ENCODE data around the gene ATP2C2. TPM values are rescaled to one million over a fixed set of nuclear protein-coding genes. Genes with fewer than 3 reads are reported as not detected.

The ATP2C2 gene
- total RNA-seq, 1 donor, result not detected

DNA sequence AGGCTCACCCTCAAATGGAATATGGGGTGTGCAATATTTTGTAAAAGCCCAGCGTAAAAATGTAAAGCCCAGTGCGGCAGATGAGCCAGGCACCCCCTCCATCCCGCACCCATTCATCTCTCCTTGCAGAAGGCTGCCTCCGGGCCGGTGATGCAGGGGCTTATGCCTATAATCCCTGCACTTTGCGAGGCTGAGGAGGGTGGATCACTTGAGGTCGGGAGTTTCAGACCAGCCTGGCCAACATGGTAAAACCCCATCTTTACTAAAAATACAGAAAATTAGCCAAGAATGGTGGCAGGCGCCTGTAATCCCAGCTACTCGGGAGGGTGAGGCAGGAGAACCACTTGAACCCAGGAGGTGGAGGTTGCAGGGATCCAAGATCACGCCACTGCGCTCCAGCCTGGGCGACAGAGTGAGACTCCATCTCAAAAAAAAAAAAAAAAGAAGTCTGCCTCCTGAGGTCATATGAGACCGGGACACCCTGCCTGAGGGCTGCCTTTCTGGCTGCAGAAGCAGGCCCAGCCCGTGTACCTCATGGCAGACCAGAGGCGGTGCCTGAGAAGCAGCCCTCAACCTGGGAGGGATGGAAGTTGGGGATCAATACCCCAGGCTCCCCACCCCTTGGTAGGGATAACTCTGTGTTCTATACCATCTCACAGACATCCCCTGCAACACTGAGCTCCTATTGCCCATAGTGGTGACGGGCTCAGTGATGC is 17.5 kb upstream of the ATP2C2 start:
- TF ChIP-seq, protein P1, sequence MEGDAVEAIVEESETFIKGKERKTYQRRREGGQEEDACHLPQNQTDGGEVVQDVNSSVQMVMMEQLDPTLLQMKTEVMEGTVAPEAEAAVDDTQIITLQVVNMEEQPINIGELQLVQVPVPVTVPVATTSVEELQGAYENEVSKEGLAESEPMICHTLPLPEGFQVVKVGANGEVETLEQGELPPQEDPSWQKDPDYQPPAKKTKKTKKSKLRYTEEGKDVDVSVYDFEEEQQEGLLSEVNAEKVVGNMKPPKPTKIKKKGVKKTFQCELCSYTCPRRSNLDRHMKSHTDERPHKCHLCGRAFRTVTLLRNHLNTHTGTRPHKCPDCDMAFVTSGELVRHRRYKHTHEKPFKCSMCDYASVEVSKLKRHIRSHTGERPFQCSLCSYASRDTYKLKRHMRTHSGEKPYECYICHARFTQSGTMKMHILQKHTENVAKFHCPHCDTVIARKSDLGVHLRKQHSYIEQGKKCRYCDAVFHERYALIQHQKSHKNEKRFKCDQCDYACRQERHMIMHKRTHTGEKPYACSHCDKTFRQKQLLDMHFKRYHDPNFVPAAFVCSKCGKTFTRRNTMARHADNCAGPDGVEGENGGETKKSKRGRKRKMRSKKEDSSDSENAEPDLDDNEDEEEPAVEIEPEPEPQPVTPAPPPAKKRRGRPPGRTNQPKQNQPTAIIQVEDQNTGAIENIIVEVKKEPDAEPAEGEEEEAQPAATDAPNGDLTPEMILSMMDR (IDR thresholded peaks at IDR 0.05; ENCODE audit: extremely low read depth, low read depth, low read length), result no peak
- Histone ChIP-seq H3K27me3 (ENCODE audit: insufficient read depth, low read length) (peaks cover 9% of the 10 kb centered on the region), H2AFZ (ENCODE audit: low read length) (no peak overlapping the region), H3K4me2 (ENCODE audit: insufficient read depth, low read length) (no peak overlapping the region), H4K20me1 (ENCODE audit: insufficient read depth, low read length) (no peaks in the 10 kb centered on the region), H3K9me3 (ENCODE audit: low read depth, low read length) (no peaks in the 10 kb centered on the region), H3K4me1 (ENCODE audit: insufficient read depth, low read length) (no peaks in the 10 kb centered on the region), H3K4me3 (ENCODE audit: insufficient read depth, low read length) (no peak overlapping the region), H3K79me2 (ENCODE audit: insufficient read depth, low read length) (no peaks in the 10 kb centered on the region), H3K36me3 (ENCODE audit: insufficient read depth, low read length) (no peaks in the 10 kb centered on the region), H3K27ac (ENCODE audit: low read depth, low read length) (no peak overlapping the region)
- DNase-seq (ENCODE audit: insufficient read length, low spot score, missing footprints), result no peak

- TF ChIP-seq, protein P1 (IDR thresholded peaks at IDR 0.05; ENCODE audit: extremely low read depth, low read depth, low read length), result no peak
- no peaks in the 10 kb centered on the region for H3K79me2 ChIP-seq (ENCODE audit: insufficient read depth, low read length)
- peaks cover 3% of the 10 kb centered on the region for H3K4me1 ChIP-seq (ENCODE audit: insufficient read depth, low read length)
- H4K20me1 ChIP-seq (ENCODE audit: insufficient read depth, low read length), result no peaks in the 10 kb centered on the region
- no peak overlapping the region for H3K4me3 ChIP-seq (ENCODE audit: insufficient read depth, low read length)
- H3K36me3 ChIP-seq (ENCODE audit: insufficient read depth, low read length), result no peaks in the 10 kb centered on the region
- H3K9me3 ChIP-seq (ENCODE audit: low read depth, low read length), result no peaks in the 10 kb centered on the region
- H2AFZ ChIP-seq (ENCODE audit: low read length), result no peak overlapping the region
- H3K27ac ChIP-seq (ENCODE audit: low read depth, low read length), result no peak overlapping the region
- no peak for DNase-seq (ENCODE audit: insufficient read length, low spot score, missing footprints)
- no peak overlapping the region for H3K4me2 ChIP-seq (ENCODE audit: insufficient read depth, low read length)
- peaks cover 6% of the 10 kb centered on the region for H3K27me3 ChIP-seq (ENCODE audit: insufficient read depth, low read length)
These were observed 16.7 kb upstream of the ATP2C2 start for GRCh38 chr16:84351630-84352029.

DNA sequence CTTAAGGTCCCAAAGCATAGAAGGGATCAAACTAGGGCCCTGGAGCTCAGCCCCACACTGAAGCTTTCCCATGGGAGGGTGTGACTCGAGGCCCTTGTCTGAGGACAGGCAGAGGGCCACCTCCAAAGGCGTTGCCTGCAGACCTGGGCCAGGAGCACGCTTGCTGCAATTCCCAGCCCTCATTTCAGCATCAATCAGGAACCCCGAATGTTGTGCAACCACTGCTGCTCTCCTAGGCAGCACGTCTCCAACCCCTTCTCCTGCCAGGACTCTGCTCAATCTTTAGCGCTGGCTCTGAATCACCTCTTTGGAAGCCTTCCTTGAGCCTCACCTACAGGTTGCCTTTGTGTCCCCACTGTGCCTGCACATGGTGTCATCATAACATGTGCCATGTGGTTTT is 14.0 kb upstream of the ATP2C2 start:
- no peak overlapping the region for H2AFZ ChIP-seq (ENCODE audit: low read length)
- no peak overlapping the region for H3K4me2 ChIP-seq (ENCODE audit: insufficient read depth, low read length)
- TF ChIP-seq, protein P1 (IDR thresholded peaks at IDR 0.05; ENCODE audit: extremely low read depth, low read depth, low read length), result no peak
- H3K4me1 ChIP-seq (ENCODE audit: insufficient read depth, low read length), result peaks cover 14% of the 10 kb centered on the region
- no peaks in the 10 kb centered on the region for H4K20me1 ChIP-seq (ENCODE audit: insufficient read depth, low read length)
- H3K36me3 ChIP-seq (ENCODE audit: insufficient read depth, low read length), result no peaks in the 10 kb centered on the region
- H3K79me2 ChIP-seq (ENCODE audit: insufficient read depth, low read length), result no peaks in the 10 kb centered on the region
- no peaks in the 10 kb centered on the region for H3K9me3 ChIP-seq (ENCODE audit: low read depth, low read length)
- DNase-seq (ENCODE audit: insufficient read length, low spot score, missing footprints), result no peak
- H3K27me3 ChIP-seq (ENCODE audit: insufficient read depth, low read length), result peaks cover 9% of the 10 kb centered on the region
- H3K4me3 ChIP-seq (ENCODE audit: insufficient read depth, low read length), result no peak overlapping the region
- no peak overlapping the region for H3K27ac ChIP-seq (ENCODE audit: low read depth, low read length)

GRCh38 chr16:84355149-84355548 is 13.2 kb upstream of the ATP2C2 start:
- H3K4me3 ChIP-seq (ENCODE audit: insufficient read depth, low read length), result no peak overlapping the region
- TF ChIP-seq, protein P1 (IDR thresholded peaks at IDR 0.05; ENCODE audit: extremely low read depth, low read depth, low read length), result no peak
- H3K36me3 ChIP-seq (ENCODE audit: insufficient read depth, low read length), result no peaks in the 10 kb centered on the region
- H3K27ac ChIP-seq (ENCODE audit: low read depth, low read length), result no peak overlapping the region
- H2AFZ ChIP-seq (ENCODE audit: low read length), result no peak overlapping the region
- no peaks in the 10 kb centered on the region for H3K9me3 ChIP-seq (ENCODE audit: low read depth, low read length)
- peaks cover 4% of the 10 kb centered on the region for H3K27me3 ChIP-seq (ENCODE audit: insufficient read depth, low read length)
- DNase-seq (ENCODE audit: insufficient read length, low spot score, missing footprints), result no peak
- H3K4me1 ChIP-seq (ENCODE audit: insufficient read depth, low read length), result peaks cover 14% of the 10 kb centered on the region
- no peaks in the 10 kb centered on the region for H3K79me2 ChIP-seq (ENCODE audit: insufficient read depth, low read length)
- H3K4me2 ChIP-seq (ENCODE audit: insufficient read depth, low read length), result no peak overlapping the region
- H4K20me1 ChIP-seq (ENCODE audit: insufficient read depth, low read length), result no peaks in the 10 kb centered on the region

All from osteoblast (primary cell).